ENCODE results near the gene SCN4A. TPM values are rescaled to one million over a fixed set of nuclear protein-coding genes. Genes with fewer than 3 reads are reported as not detected.
"Not testable (repeated sequence)": the region's sequence is repeated elsewhere in the genome, so short reads cannot be mapped to it uniquely, and the experiment has no call there.

Gene SCN4A
- total RNA-seq (100 to 1,000 TPM in 2 of 4 donors, 10 to 100 TPM in 2; 45.9 to 137 (median 98.4) TPM), polyA plus RNA-seq (10 to 100 TPM in 2 of 3 donors, 1 to 10 TPM in 1; 3.8 to 34.9 (median 14.7) TPM)
- long read RNA-seq, donor 1, partial matches to known transcripts, result 3 of 24 reads
- long read RNA-seq, donor 1, other reads (novel, unspliced or antisense), result 21 of 24 reads
- long read RNA-seq, donor 2, partial matches to known transcripts, result 45 of 157 reads
- long read RNA-seq, donor 2, other reads (novel, unspliced or antisense), result 112 of 157 reads

- Histone ChIP-seq H3K9me3 (no peaks in the 10 kb centered on the region), H3K4me1 (peaks cover 61% of the 10 kb centered on the region), H3K27me3 (ENCODE audit: insufficient read depth in 3 of 3, low read length in 2 of 3) (no peaks in the 10 kb centered on the region), H3K36me3 (ENCODE audit: insufficient read depth in 1 of 2, low read depth in 1 of 2) (peaks cover 0 to 59% of the 10 kb centered on the region in 2 donors), H3K4me3 (peak within 1 kb of the TSS; percentile 42), H3K27ac (peak within 1 kb of the TSS; percentile 93)
- 91 to 93% (median 93%) methylated on average over 12 to 14 of the region's 14 CpGs for WGBS, 3 donors
- no peak for TF ChIP-seq CTCF (IDR thresholded peaks at IDR 0.05)
- intact Hi-C loops (cut with DNase I), result no loop called here
- peak in 1 of 2 donors; percentile 46 for DNase-seq
- ATAC-seq, result no peak
These were observed at the start of gene SCN4A for GRCh38 chr17:63972796-63973195. Gene SCN4A (minus strand): TSS chr17:63972918. CDS start chr17:63972841, 77 bp downstream.

- peak; percentile 60 to 72 (median 70) for ATAC-seq
These were observed 47.5 kb upstream of the SCN4A start, which contains the start of gene ICAM2 for GRCh38 chr17:64020056-64020766. Gene ICAM2 (minus strand): TSS chr17:64020633. CDS start chr17:64006691, 13,942 bp downstream.

GRCh38 chr17:64019551-64019961 is 46.8 kb upstream of the SCN4A start:
- H3K27me3 ChIP-seq (ENCODE audit: insufficient read depth in 3 of 3, low read length in 2 of 3); ATAC-seq; H3K9me3 ChIP-seq; intact Hi-C loops (cut with DNase I); H3K36me3 ChIP-seq (ENCODE audit: insufficient read depth in 1 of 2, low read depth in 1 of 2); DNase-seq: not testable (repeated sequence)
- Histone ChIP-seq H3K4me3 (peak overlapping the region; percentile 68), H3K27ac (peak overlapping the region; percentile 72), H3K4me1 (peaks cover 11% of the 10 kb centered on the region)
- WGBS, 3 donors, result 71 to 79% (median 78%) methylated on average over 9 of the region's 9 CpGs

More at GRCh38 chr17:64020056-64020766, 47.5 kb upstream of the SCN4A start, which contains the start of gene ICAM2:
- H3K27ac ChIP-seq, result peak within 1 kb of the TSS; percentile 72
- H3K9me3 ChIP-seq, result no peaks in the 10 kb centered on the region
- peak; percentile 53 to 78 for DNase-seq
- intact Hi-C loops (cut with DNase I), result no loop called here
- no peaks in the 10 kb centered on the region for H3K27me3 ChIP-seq (ENCODE audit: insufficient read depth in 3 of 3, low read length in 2 of 3)
- no peaks in the 10 kb centered on the region for H3K36me3 ChIP-seq (ENCODE audit: insufficient read depth in 1 of 2, low read depth in 1 of 2)
- H3K4me1 ChIP-seq, result peaks cover 9% of the 10 kb centered on the region
- TF ChIP-seq CTCF (IDR thresholded peaks at IDR 0.05), result no peak
- WGBS, 3 donors, result 26 to 37% (median 29%) methylated on average over 22 to 23 of the region's 23 CpGs
- H3K4me3 ChIP-seq, result peak within 1 kb of the TSS; percentile 68

- peak; percentile 17 for TF ChIP-seq CTCF (IDR thresholded peaks at IDR 0.05)
- peaks cover 11% of the 10 kb centered on the region for H3K4me1 ChIP-seq
- ATAC-seq (no peak), DNase-seq (no peak)
- H3K9me3 ChIP-seq, result no peaks in the 10 kb centered on the region
- 71 to 77% (median 74%) methylated on average over 2 of the region's 2 CpGs for WGBS, 3 donors
- H3K36me3 ChIP-seq (ENCODE audit: insufficient read depth in 1 of 2, low read depth in 1 of 2), result no peaks in the 10 kb centered on the region
- no peaks in the 10 kb centered on the region for H3K27me3 ChIP-seq (ENCODE audit: insufficient read depth in 3 of 3, low read length in 2 of 3)
- peak overlapping the region; percentile 22 for H3K4me3 ChIP-seq
- intact Hi-C loops (cut with DNase I), result no loop called here
- H3K27ac ChIP-seq, result no peak overlapping the region
These were observed 44.8 kb upstream of the SCN4A start for GRCh38 chr17:64017381-64017980.

GRCh38 chr17:64016974-64017373 is 44.3 kb upstream of the SCN4A start:
- Histone ChIP-seq H3K27ac (no peak overlapping the region), H3K36me3 (ENCODE audit: insufficient read depth in 1 of 2, low read depth in 1 of 2) (no peaks in the 10 kb centered on the region), H3K4me3 (peak overlapping the region; percentile 22), H3K4me1 (peaks cover 11% of the 10 kb centered on the region), H3K9me3 (no peaks in the 10 kb centered on the region), H3K27me3 (ENCODE audit: insufficient read depth in 3 of 3, low read length in 2 of 3) (no peaks in the 10 kb centered on the region)
- no peak for ATAC-seq
- WGBS, 3 donors, result 57 to 87% (median 78%) methylated on average over 3 of the region's 3 CpGs
- TF ChIP-seq CTCF (IDR thresholded peaks at IDR 0.05), result no peak
- intact Hi-C loops (cut with DNase I), result no loop called here
- no peak for DNase-seq

All from psoas muscle (tissue), 8 donors.